NAMALWA (cell line): ENCODE data around the gene L3MBTL3.

Experiments
- DNase-seq: peaks from one replicate; pipeline ENCODE4 v3.0.0-alpha.2; 2015; ENCODE audit warnings: low spot score

The L3MBTL3 gene

DNA sequence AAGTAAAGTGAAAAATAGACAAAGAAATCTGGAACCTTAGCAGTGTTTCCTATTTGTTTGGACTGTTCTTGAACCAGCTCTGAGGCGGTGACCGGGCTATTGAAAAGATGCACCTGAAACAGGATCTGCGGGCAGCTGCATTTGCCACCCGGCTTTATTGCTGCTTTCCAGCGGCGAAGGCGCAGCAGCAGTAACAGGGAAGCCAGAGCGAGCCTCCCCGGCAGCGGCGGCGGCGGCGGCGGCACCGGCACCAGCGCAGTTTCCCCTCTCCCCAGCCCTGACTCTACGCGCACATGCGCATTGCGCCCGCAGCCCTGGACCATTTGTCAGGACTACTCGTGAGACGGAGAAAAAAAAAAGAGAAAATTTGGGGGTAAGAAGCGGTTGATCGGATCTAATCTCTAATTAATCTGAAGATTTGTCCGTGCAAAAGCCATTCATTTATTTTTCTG lies at the start of gene L3MBTL3:
Gene L3MBTL3, plus strand, starts transcription at position 290 of the 452 bp plus-strand sequence. CDS start 24,119 bp downstream, outside the sequence.
- peak; percentile 82 for DNase-seq

- DNase-seq: no peak
Measured at GRCh38 chr6:129969064-129969463, 49.3 kb upstream of the L3MBTL3 start.

- DNase-seq: no peak
Measured at GRCh38 chr6:129976110-129976509, 42.3 kb upstream of the L3MBTL3 start.

DNA sequence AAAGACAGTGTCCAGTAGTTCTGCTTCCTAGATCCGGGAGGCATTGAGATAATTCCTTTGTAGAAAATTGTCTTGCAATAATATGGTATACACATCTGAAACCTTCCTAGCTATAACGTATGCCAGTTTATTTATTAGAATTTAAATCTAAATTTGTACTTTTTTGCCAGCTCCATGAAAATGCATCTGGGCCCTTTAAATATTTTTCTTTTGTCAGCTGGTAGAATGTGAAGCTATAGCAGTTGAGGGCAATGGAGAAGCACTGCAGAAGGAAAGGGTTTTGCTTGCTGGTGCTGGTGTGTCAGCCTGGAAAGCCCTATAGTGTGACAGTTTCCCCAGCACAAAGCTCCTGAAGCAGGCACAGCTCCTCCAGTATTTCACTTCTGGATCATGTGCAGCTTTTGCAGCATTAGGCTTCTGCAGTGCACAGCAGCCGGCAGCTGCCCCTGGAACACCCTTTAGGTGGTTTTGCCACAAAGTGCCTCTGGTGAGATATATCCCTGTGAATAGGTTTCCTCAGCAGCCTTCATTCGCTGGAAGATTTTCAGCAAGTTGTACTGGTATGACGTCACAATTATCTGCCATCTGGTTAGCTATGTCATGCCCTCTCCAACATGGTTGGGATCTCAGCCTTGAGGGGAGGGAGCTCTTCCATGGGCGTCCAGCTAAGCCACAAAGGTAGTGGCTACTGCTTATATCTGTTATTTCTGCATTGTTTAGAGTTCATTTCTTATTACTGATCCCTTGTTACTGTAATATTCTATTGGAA lies 40.0 kb upstream of the L3MBTL3 start:
- DNase-seq: no peak

DNA sequence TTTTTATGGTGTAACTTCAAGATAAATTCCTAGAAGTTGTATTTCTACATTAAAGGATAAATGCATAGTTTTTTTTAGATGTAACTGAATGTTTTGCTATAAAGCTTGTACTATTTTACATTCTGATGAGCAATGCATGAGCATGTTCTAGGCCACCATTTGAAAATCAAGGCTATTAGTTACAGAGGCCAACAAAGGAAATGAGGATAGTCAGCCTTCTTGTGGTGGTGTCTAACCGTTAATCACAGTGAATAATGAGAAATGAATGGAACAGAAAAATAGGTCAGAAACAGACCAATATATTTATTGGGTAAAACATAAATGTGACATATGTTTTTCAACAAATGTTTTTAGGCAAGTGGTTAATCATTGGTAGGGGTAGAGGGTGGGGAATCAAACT lies 37.6 kb upstream of the L3MBTL3 start:
- no peak for DNase-seq

GRCh38 chr6:129981598-129981997 lies 36.8 kb upstream of the L3MBTL3 start:
- DNase-seq: no peak

DNA sequence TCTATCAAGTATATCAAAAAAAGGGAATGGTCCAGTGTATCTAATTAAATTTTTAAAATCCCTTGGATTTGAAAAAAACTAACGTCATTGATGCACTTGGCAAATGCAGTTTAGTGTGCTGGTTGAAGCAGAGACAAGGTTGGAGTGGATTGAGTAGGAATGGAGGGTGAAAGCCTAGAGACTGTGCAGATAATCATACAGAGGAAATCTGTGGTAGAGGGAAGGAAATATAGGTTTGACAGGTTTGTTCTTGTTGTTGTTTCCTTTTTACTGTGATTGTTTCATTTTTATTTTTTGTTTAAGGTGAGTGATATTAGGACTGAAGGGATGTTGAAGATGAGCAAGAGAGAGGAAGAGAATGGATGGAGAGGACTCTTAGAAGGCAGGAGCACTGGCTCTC lies 29.0 kb upstream of the L3MBTL3 start:
- DNase-seq: no peak

DNA sequence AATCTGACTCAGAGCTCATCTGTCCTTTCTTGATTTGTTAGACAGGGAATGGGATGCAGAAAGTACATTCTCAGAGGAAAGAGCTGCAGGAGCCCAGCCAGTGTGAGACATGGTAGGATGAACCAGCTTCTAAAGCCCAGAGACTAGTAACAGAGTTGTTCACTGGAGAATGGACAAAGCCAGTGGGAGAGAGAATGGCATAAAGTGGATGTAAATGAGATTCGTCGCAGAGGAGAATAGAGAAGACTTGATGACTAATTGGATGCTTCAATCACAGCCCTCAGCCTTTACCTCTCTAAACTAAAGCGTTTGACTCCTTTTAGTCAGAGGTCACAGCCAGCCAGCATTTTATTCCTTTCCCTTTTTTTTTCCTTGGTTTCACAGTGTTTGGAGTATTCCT lies 25.5 kb upstream of the L3MBTL3 start:
- DNase-seq: no peak

GRCh38 chr6:129994410-129994809 lies 24.0 kb upstream of the L3MBTL3 start:
- no peak for DNase-seq

- no peak for DNase-seq
Measured at GRCh38 chr6:129996387-129996786, 22.0 kb upstream of the L3MBTL3 start.

- no peak for DNase-seq
Measured at GRCh38 chr6:130000526-130001421, 17.6 kb upstream of the L3MBTL3 start.

- DNase-seq: no peak
Measured at GRCh38 chr6:130008236-130008873, 10.0 kb upstream of the L3MBTL3 start.

- no peak for DNase-seq
Measured at GRCh38 chr6:130009146-130009545, 9.2 kb upstream of the L3MBTL3 start.

DNA sequence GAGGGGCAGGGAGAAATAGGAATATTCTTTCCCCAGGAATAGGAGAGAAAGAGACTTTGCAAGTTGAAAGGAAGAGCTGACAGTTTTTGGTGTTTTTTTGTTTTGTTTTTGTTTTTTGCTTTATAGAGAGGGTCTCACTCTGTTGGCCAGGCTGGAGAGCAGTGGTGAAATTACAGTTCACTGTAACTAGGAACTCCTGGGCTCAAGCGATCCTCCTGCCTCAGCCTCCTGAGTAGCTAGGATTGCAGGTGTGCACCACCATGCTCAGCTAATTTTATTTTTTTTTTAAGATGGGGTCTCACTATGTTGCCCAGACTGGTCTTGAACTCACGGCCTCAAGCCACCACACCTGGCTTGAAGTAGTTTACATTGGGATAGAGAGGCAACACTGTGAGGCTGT lies 8.0 kb upstream of the L3MBTL3 start:
- no peak for DNase-seq

- no peak for DNase-seq
Measured at GRCh38 chr6:130012728-130013127, 5.7 kb upstream of the L3MBTL3 start.

GRCh38 chr6:130018744-130019325 lies 454 bp downstream of the L3MBTL3 start:
- DNase-seq: peak; percentile 53

GRCh38 chr6:130019326-130020072 lies 1.1 kb downstream of the L3MBTL3 start:
- peak; percentile 50 for DNase-seq

DNA sequence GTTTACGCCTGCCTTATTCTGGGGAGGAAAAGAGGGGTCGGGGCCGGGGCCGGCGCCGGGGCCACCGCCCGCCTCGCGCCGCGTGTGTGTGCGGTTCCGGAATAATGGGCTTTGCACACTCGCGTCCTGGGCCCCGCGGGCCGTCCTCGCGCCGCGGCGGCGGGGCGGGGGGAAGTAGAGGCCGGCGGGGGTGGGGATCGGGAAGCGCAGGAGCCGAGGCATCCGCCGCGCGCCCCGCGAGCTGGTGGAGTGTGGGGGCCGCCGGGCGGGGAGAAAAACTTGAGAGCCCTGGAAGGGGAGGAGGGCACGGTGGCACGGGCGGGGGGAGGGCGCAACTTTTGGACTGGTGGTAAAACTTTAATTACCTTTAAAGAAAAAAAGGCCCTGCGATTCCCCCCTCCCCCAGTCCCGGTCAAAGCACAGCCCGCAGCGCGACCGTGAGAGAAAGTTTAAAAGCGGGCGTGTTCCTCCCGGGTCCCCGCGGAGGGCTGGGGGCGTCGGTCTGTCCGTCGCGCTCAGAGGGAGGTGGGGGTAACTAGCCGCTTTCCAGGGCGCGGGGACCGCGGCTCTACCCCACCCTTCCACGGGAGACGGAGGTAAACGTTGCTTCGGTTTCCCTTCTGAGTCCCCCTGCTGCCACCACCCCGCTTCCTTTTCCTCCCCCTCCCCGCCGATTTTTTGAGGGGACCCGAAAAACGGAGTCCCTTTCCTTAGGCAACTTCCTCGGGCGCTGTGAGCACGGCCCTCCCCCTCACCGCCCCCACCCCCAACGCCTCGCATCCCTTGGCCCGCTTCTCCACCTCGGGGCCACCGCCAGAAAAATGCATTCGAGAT lies 1.9 kb downstream of the L3MBTL3 start:
- no peak for DNase-seq

- DNase-seq: peak; percentile 93
Measured at GRCh38 chr6:130020907-130021629, 2.7 kb downstream of the L3MBTL3 start.

GRCh38 chr6:130026859-130027258 lies 8.5 kb downstream of the L3MBTL3 start:
- no peak for DNase-seq
